Right lobe of liver (tissue), 6 donors: ENCODE data around the gene KRTAP16-1. TPM values are rescaled to one million over a fixed set of nuclear protein-coding genes. Genes with fewer than 3 reads are reported as not detected.

Experiments
- ATAC-seq, 4 donors: fragments of 200-7000 bp; cut with Tn5 transposase; one replicate each; pipeline ENCODE4 v1.9.1; 2020; ENCODE audit warnings: mild to moderate bottlenecking in 4 of 4, moderate library complexity in 4 of 4
- DNase-seq, 3 donors: peaks; one replicate each; pipeline ENCODE4 v3.0.0-alpha.2; 2020
- H3K27ac ChIP-seq, 3 donors: fragments of 200-600 bp; one replicate each; pipeline ENCODE4 v1.8.0; 2022
- H3K27me3 ChIP-seq, 2 donors: fragments of 200-600 bp; one replicate each; pipeline ENCODE4 v1.8.0; 2022
- H3K36me3 ChIP-seq, 4 donors: fragments of 200-600 bp; sonication (generic) in 1 of 4; one replicate each; pipeline versions ENCODE4 v1.5.1 to v1.8.0; 2017 to 2022; ENCODE audit warnings: control low read depth in 1 of 4
- H3K4me1 ChIP-seq, 4 donors: fragments of 200-600 bp; sonication (generic) in 1 of 4; one replicate each; pipeline versions ENCODE4 v1.5.1 to v1.8.0; 2017 to 2022; ENCODE audit warnings: control low read depth in 1 of 4
- H3K4me3 ChIP-seq, 3 donors: fragments of 200-600 bp; one replicate each; pipeline ENCODE4 v1.8.0; 2022
- H3K9me3 ChIP-seq, 4 donors: fragments of 200-600 bp; sonication (generic) in 1 of 4; one replicate each; pipeline versions ENCODE4 v1.5.1 to v1.8.0; 2017 to 2022; ENCODE audit warnings: control low read depth in 1 of 4
- POLR2A ChIP-seq: fragments of 450-650 bp; IDR thresholded peaks from one replicate; pipeline ENCODE4 v1.6.1; 2017; ENCODE audit warnings: antibody characterized with exemption, mild to moderate bottlenecking
- WGBS: methylation state at CpG from one replicate; pipeline ENCODE4 v1.1.6; 2018; ENCODE audit warnings: low coverage, low lambda C conversion rate; ENCODE audit not compliant: insufficient coverage; ENCODE audit errors: missing lambda C conversion rate; 5-methylcytosine and 5-hydroxymethylcytosine counted together
- intact Hi-C, 2 donors: fragments of 100-400 bp; cut with DNase I; formaldehyde crosslinking; loops; one replicate each; pipeline versions ENCODE4 v1.11.2 to v1.14.1; 2022
- total RNA-seq, 6 experiments: library from RNA; depleted of rRNA in 2 of 6; stranded (reverse); fragments of >200 nt in 2 of 6; fragmentation: NEBNext Ultra II Directional in 3 of 6; extraction: Animal tissue kit (Norgen Biotek cat#: 25700) in 3 of 6; gene quantifications; one replicate each; pipeline versions ENCODE4 v1.1.0 to v1.2.4, GENCODE V29; 2016 to 2023
- TF ChIP-seq, protein P1 (sequence below), 4 donors: fragments of 200-600 bp in 3 of 4; fragments of 450-650 bp in 1 of 4; IDR thresholded peaks; one replicate each; pipeline versions ENCODE4 v1.5.1 to v1.8.0; 2016 to 2022; ENCODE audit warnings: antibody characterized with exemption in 4 of 4, mild to moderate bottlenecking in 2 of 4
- donor health status: DM: no; HTN: yes; CAD: no.
- donor health status: DM: no; HTN: no; CAD: no.
- donor health status: DM: no; HTN: no; CAD: no.
- donor health status: DM: no; HTN: yes; CAD: no.
- donor health status: DM: no; HTN: yes; CAD: no.

The KRTAP16-1 gene
- total RNA-seq, 6 experiments from 2014 or later: not detected

GRCh38 chr17:41267711-41268110, 41.4 kb downstream of the KRTAP16-1 start:
- H3K36me3 ChIP-seq: no peaks in the 10 kb centered on the region
- TF ChIP-seq, protein P1, sequence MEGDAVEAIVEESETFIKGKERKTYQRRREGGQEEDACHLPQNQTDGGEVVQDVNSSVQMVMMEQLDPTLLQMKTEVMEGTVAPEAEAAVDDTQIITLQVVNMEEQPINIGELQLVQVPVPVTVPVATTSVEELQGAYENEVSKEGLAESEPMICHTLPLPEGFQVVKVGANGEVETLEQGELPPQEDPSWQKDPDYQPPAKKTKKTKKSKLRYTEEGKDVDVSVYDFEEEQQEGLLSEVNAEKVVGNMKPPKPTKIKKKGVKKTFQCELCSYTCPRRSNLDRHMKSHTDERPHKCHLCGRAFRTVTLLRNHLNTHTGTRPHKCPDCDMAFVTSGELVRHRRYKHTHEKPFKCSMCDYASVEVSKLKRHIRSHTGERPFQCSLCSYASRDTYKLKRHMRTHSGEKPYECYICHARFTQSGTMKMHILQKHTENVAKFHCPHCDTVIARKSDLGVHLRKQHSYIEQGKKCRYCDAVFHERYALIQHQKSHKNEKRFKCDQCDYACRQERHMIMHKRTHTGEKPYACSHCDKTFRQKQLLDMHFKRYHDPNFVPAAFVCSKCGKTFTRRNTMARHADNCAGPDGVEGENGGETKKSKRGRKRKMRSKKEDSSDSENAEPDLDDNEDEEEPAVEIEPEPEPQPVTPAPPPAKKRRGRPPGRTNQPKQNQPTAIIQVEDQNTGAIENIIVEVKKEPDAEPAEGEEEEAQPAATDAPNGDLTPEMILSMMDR (IDR thresholded peaks at IDR 0.05): no peak
- no peaks in the 10 kb centered on the region for H3K4me1 ChIP-seq
- H3K27ac ChIP-seq: no peak overlapping the region
- no peaks in the 10 kb centered on the region for H3K9me3 ChIP-seq
- H3K4me3 ChIP-seq: no peak overlapping the region
- DNase-seq (no peak), ATAC-seq (no peak)
- WGBS: 51% methylated on average over 3 of the region's 3 CpGs
- intact Hi-C loops: no loop called here
- no peaks in the 10 kb centered on the region for H3K27me3 ChIP-seq

- TF ChIP-seq, protein P1 (IDR thresholded peaks at IDR 0.05): no peak
- no peak for TF ChIP-seq POLR2A
- Histone ChIP-seq H3K27ac (no peak within 1 kb of the TSS), H3K4me3 (no peak within 1 kb of the TSS), H3K9me3 (no peaks in the 10 kb centered on the region), H3K36me3 (no peaks in the 10 kb centered on the region), H3K27me3 (no peaks in the 10 kb centered on the region), H3K4me1 (no peaks in the 10 kb centered on the region)
- DNase-seq (no peak), ATAC-seq (no peak)
- intact Hi-C loops: no loop called here
- WGBS: 46% methylated on average over 2 of the region's 2 CpGs
Measured at GRCh38 chr17:41265078-41265477, 44.0 kb downstream of the KRTAP16-1 start, which contains the start of gene KRTAP9-6. Gene KRTAP9-6, plus strand, starts transcription at chr17:41265378. Its CDS starts 0 bp downstream, at chr17:41265378.

DNA sequence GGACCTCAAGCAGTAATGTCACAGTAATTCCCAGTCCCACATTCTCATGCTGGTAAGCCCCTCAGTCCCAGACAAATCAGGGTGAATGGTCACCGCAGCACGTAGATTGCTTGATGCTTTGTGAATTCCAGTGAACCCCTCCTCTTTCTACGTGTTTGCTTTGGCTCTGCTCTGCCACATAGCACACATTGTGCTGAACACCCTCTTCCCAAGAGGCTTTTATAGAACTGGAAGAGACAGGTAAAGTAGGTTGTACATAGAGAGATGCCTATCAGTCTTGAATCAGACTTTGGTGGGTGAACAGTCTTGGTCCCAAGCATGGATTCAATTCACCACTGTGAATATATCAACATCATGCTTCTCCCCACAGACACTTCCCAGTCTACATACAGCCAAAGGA, 44.5 kb downstream of the KRTAP16-1 start:
- no peak for DNase-seq

DNA sequence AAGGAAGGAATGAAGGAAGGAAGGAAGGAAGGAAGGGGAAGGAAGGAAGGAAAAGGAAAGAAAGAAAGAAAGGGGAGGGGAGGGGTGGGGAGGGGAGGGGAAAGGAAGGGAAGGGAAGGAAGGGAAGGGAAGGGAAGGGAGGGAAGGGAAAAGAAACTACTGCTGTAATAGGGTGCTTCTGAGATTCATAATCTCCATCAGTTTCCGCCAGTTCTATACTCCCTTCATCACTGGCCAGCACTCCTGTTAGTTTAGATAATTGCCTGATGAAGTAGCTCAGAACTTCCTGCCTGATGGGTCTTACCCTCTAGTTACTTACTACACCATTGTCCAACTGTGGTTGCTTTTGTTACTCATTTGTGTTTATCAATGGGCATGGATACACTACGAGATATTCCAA, 45.9 kb downstream of the KRTAP16-1 start:
- Histone ChIP-seq H3K4me1 (no peaks in the 10 kb centered on the region), H3K27me3 (peaks cover 0 to 4% of the 10 kb centered on the region in 2 donors), H3K9me3 (no peaks in the 10 kb centered on the region), H3K4me3 (no peak overlapping the region), H3K27ac (no peak overlapping the region), H3K36me3 (no peaks in the 10 kb centered on the region)
- DNase-seq: no peak
- intact Hi-C loops: no loop called here
- TF ChIP-seq, protein P1 (IDR thresholded peaks at IDR 0.05): no peak
- no peak for TF ChIP-seq POLR2A
- 54% methylated on average over 2 of the region's 2 CpGs for WGBS
- no peak for ATAC-seq

More for the DNA sequence above, 44.5 kb downstream of the KRTAP16-1 start:
- TF ChIP-seq, protein P1 (IDR thresholded peaks at IDR 0.05): no peak
- no peak for TF ChIP-seq POLR2A
- intact Hi-C loops: no loop called here
- ATAC-seq: no peak
- Histone ChIP-seq H3K4me3 (no peak overlapping the region), H3K27ac (no peak overlapping the region), H3K9me3 (no peaks in the 10 kb centered on the region), H3K36me3 (no peaks in the 10 kb centered on the region), H3K4me1 (no peaks in the 10 kb centered on the region), H3K27me3 (peaks cover 0 to 1% of the 10 kb centered on the region in 2 donors)
- 50% methylated on average over 1 of the region's 3 CpGs for WGBS

GRCh38 chr17:41258406-41258805, 50.7 kb downstream of the KRTAP16-1 start:
- DNase-seq (no peak), ATAC-seq (no peak)
- Histone ChIP-seq H3K27ac (no peak overlapping the region), H3K27me3 (peaks cover 0 to 4% of the 10 kb centered on the region in 2 donors), H3K4me3 (no peak overlapping the region), H3K4me1 (no peaks in the 10 kb centered on the region), H3K9me3 (no peaks in the 10 kb centered on the region), H3K36me3 (no peaks in the 10 kb centered on the region)
- TF ChIP-seq, protein P1 (IDR thresholded peaks at IDR 0.05): no peak
- TF ChIP-seq POLR2A: no peak
- intact Hi-C loops: no loop called here
